GM10266 (cell line): ENCODE measurements around the gene MGMT.

Source experiments
- DNase-seq: peaks from one replicate; pipeline ENCODE4 v3.0.0; 2012; ENCODE audit errors: extremely low spot score
- TF ChIP-seq, protein P1 (sequence below): IDR thresholded peaks from 2 replicates; pipeline ENCODE4 v1.5.1; 2012; ENCODE audit warnings: mild to moderate bottlenecking, low read depth; ENCODE audit not compliant: control insufficient read depth, insufficient read depth; ENCODE audit errors: missing control alignments

MGMT gene

GRCh38 chr10:129725011-129725410 lies 258.0 kb downstream of the MGMT start:
- no peak for DNase-seq
- TF ChIP-seq, protein P1, sequence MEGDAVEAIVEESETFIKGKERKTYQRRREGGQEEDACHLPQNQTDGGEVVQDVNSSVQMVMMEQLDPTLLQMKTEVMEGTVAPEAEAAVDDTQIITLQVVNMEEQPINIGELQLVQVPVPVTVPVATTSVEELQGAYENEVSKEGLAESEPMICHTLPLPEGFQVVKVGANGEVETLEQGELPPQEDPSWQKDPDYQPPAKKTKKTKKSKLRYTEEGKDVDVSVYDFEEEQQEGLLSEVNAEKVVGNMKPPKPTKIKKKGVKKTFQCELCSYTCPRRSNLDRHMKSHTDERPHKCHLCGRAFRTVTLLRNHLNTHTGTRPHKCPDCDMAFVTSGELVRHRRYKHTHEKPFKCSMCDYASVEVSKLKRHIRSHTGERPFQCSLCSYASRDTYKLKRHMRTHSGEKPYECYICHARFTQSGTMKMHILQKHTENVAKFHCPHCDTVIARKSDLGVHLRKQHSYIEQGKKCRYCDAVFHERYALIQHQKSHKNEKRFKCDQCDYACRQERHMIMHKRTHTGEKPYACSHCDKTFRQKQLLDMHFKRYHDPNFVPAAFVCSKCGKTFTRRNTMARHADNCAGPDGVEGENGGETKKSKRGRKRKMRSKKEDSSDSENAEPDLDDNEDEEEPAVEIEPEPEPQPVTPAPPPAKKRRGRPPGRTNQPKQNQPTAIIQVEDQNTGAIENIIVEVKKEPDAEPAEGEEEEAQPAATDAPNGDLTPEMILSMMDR: no peak

DNA sequence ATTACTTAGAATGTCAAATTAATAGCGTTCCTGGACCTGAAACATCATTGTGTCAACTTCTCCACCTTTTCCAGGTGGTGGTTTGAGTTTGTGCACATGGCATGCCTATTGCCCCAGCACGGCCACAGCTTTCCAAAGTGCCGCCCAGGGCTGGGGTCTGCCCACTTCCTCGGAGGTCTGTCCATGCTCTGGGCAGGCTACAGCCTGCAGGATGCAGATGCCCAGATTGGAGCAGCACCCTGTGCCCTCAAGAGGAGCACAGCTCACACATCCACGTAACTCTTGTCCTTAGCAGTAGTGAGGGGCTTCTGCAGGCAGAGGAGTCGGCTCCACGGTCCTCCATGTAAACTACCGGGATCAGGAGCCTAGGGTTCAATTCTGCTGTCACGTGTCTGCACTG lies 258.4 kb downstream of the MGMT start:
- TF ChIP-seq, protein P1: no peak
- no peak for DNase-seq

DNA sequence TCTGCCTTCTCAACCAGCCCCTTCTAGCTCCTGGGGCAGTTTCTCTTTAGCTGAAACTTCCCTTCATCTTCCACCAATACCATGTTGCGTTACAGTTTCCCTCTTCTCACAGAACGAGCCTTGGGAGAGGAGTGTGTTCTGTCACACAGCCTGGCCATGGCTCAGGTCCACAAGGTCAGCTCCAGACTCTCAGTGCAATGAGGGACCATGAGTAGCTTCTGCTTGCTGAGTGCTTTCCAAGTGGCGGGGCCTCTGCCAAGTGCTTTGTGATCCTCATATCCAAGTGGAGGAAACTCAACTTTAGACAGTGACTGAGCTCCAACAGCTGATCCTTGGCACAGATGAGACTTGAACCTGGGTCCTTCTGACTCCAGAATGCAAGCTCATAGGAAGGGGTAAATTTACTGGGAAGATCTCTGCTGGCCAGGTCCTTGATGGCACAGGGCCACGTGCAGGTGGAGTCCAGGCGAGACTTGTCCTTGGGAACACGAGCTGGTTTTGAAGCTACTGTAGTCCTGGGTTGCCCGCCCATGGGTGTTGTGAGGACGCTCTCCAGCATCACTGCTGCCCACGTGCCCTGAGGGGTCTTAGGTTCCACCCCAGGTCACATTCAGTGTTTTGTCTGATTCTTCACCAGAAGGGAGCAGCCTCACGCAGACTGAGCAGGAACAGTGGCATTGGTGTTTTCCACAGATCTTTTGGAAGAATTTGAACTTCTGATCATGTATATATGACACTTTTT lies 259.0 kb downstream of the MGMT start:
- TF ChIP-seq, protein P1: no peak

DNA sequence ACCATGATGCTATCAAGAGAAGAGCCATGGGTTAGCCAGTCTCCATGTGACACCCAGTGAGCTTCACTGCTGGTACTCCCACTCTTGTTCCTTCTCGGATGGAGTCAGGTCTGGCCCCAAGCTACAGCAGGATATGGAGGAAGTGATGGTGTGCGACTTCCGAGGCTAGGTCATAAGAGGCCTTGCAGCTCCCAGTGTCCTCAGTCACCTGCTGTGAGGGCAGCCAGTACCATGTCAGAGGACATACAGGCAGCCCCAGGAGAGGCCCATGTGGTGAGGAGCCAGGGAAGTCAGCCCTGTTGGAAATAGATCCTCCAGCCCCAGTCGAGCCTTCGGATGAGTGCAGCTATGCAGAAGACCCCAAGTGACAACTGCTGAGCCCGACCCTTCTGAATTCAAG lies 260.0 kb downstream of the MGMT start:
- no peak for DNase-seq
- TF ChIP-seq, protein P1: no peak

More for the DNA sequence above, 259.0 kb downstream of the MGMT start:
- no peak for DNase-seq

GRCh38 chr10:129727495-129727894 lies 260.5 kb downstream of the MGMT start:
- TF ChIP-seq, protein P1: no peak

GRCh38 chr10:129728246-129728820 lies 261.3 kb downstream of the MGMT start:
- TF ChIP-seq, protein P1: no peak
- DNase-seq: no peak

More at GRCh38 chr10:129727495-129727894, 260.5 kb downstream of the MGMT start:
- DNase-seq: no peak
